HG02763 (cell line): Measurements from ENCODE around the gene RNU5D-1.
A peak's percentile ranks its signal among the peaks of the same experiment; 100 is the strongest.

Experiments used
- ATAC-seq: cut with Tn5 transposase; IDR thresholded peaks from one replicate; pipeline ENCODE4 v1.9.1; 2021; ENCODE audit warnings: mild to moderate bottlenecking, moderate library complexity; ENCODE audit not compliant: unreplicated experiment

The RNU5D-1 gene

GRCh38 chr1:44733784-44734183, 2.8 kb upstream of the RNU5D-1 start:
- no peak for ATAC-seq

- ATAC-seq: no peak
These were observed 2.4 kb upstream of the RNU5D-1 start for GRCh38 chr1:44733365-44733764.

DNA sequence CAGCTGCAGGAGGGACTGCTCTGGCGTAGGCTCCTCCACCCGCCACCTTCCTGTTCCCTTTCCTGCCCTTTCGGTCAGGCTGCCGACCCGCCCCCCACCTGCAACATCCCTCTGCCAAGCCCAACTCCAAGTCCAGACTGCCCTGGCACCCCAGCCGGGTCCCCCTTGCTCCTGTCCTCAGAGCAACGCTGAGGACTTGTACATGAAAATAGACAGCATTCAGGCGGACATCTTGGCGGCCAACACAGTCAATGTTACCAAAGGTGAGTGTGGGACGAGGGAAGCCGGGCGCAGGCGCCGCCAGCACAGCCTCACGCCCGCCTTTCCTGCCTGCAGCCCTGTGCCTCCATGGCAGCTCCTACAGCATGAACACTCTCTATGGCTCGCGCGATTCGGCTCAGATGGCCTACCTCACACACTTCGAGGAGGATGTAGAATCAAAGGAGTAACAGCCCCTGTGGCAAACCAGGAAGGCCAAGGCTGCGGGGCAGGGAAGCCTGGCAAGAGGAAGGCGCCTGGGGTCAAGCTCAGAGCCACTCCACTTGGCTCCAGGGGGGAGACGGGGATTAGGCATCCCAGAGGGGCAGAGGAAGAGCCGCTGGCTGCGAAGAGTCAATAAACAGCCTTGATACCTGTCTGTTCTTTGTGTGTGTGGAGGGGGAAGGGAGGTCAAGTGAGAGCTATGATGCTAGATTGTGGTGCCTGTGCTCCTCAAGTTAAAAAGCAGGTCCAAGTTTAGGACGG, 5.8 kb downstream of the RNU5D-1 start:
- ATAC-seq: no peak

GRCh38 chr1:44724296-44724954, 6.5 kb downstream of the RNU5D-1 start:
- ATAC-seq: no peak

- ATAC-seq: no peak
These were observed 7.3 kb downstream of the RNU5D-1 start for GRCh38 chr1:44723496-44724295.

GRCh38 chr1:44723064-44723463, 7.9 kb downstream of the RNU5D-1 start:
- ATAC-seq: no peak

DNA sequence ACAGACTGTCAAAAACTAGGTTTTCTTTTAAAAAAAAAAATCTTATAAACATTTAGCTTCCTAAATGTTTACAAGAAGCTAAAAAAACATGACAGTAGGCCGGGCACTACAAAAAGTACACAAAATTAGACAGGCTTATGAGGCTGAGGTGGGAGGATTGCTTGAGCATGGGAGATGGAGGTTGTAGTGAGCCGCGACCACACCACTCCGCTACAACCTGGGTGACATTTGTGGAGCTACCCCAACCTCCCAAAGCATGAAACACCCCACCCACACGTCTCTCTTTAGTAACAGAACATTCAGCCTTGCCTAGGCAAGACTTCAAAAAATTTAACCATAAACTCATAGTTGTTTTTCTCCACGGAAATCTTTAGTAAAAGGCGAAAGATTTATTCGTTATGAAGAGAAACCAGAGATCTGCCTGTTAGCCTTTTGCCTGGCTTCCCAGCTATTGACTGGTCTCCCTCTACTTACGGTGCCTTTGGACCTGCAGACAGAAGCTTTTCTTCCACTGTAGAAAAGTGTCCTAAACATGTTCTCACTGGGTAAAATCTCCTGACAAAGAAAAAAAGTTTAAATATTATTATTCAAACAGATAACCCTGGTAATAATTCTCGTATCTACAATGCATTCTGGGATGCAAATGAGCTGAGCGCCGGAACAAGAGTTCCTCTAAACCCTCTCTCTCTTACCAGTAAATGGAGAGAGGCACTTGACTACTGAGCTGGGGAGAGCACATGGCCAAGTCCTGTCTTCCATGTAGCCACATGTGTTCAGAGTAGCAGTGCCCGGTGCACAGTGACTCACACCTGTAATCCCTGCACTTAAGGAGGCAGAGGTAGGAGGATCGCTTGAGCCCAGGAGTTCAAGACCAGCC, 9.2 kb downstream of the RNU5D-1 start:
- peak; percentile 51 for ATAC-seq

- ATAC-seq: no peak
These were observed 10.7 kb downstream of the RNU5D-1 start for GRCh38 chr1:44720281-44720680.

DNA sequence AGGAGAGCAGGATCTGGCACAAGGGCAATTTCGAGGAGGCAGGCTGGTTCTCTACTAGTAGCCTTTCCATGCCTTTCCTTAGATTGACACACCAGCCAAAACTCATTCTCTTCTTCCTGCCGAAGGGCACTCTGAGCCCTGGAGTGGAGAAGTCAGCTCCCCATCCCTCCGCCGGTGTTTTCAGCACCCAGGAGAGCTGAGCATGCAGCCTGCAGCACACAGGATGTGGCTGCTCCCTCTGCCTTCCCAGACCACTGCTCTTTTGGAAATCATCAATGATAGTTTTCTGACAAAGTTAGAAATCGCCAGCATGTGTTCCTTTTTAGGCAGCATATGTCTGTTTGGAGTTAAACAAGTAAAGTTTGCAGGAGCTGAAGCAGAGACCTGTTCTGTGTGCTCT, 11.7 kb downstream of the RNU5D-1 start:
- ATAC-seq: no peak

DNA sequence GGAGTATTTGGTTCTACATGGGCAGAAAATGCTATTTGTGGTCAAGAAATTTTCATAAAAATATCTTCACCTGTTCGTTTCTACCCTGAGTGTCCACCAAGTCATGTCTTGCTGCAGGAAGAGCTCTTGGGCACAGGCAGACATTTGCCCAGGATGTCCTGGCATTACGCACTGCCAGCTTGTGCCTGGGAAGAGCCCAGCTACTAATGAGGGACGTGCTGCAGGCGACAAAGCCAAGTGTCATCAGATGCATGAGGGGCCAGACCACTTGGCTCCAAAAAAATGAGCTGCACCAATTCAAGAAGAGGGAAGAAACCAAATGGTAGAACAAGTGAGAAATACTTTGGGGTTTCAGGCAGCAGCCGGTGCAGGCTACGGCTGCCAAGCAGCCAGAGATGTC, 12.9 kb downstream of the RNU5D-1 start:
- no peak for ATAC-seq

GRCh38 chr1:44717653-44718052, 13.3 kb downstream of the RNU5D-1 start:
- no peak for ATAC-seq

DNA sequence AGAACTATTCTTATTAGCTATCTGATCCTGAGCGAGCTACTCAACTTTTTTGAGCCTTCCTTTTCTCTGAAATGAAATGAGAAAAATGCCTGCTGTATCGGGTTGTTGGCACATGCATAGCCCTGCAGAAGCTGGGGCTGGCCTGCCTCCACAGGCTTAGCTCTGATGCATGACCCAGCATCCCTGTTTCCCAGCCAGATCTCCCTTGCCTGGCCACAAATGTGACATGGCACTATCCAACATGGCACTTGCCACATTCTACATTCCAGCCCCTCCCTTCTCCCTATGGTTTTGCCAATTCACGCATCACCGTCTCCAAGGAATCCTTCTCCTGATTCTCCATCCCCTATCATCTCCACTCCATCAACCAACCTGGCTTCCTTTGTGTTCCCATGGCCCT, 13.8 kb downstream of the RNU5D-1 start:
- ATAC-seq: no peak

DNA sequence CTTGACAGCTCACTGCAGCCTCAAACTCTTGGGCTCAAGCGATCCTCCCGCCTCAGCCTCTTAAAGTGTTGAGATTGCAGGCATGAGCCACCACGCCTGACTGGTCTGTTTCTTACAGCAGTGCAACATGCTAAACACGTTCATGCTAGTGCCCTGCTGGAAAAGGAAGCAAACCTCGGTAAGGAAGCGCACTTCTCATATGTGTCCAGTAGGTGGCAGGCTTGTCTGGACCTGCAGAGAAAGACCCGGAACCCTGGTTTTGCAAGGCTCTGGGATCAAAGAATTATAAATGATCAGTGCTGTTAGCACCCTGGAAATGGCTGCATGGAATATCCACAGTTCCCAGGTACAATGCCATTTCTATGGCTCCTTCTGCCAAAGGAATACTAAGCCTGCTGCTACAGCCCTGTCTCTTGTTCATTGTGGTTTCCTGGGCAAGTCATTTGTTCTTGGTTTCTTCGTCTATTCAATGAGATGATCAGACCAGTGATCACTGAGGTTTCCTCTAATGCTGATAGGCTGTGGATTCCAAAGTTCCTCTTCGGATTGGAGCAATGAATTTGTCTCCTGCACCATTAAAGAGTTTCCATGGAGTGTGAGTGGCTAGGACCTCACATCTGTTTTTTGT, 15.9 kb downstream of the RNU5D-1 start:
- no peak for ATAC-seq

DNA sequence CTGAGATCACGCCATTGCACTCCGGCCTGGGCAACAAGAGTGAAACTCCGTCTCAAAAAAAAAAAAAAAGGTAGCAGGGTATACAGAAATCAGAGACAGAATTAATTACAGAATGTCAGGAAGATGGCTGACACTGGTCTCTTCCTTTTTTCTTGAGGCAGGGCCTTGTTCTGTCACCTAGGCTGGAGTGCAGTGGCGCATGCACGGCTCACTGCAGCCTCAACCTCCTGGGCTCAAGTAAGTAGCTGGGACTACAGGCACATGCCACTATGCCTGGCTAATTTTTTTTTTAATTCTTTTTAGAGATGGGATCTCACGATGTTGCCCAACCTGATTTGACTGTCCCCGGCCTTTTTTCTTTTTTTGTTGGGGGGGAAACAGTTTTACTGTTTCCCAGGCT, 16.4 kb downstream of the RNU5D-1 start:
- no peak for ATAC-seq

DNA sequence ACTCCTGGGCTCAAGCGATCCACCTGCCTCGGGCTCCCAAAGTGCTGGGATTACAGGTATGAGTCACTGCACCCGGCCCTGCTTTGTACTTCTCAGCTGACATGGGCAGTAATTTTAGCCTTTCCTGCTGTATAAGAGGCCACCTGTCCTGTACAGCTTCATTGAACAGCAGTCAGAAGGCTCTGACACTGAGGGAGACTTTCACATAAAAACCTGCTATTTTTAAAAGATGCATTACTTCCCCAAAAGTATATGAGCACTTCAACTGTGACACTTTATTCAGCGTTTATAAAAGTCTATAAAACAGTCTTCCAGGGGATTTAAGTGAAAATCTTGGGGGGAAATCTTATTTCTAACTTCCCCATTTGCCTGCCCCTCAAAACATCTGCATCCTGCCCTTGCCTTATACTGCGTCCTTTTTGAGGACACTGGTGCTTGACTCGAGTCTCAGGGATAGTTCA, 17.6 kb downstream of the RNU5D-1 start:
- ATAC-seq: peak; percentile 50

- no peak for ATAC-seq
These were observed 22.8 kb downstream of the RNU5D-1 start for GRCh38 chr1:44707959-44708831.

DNA sequence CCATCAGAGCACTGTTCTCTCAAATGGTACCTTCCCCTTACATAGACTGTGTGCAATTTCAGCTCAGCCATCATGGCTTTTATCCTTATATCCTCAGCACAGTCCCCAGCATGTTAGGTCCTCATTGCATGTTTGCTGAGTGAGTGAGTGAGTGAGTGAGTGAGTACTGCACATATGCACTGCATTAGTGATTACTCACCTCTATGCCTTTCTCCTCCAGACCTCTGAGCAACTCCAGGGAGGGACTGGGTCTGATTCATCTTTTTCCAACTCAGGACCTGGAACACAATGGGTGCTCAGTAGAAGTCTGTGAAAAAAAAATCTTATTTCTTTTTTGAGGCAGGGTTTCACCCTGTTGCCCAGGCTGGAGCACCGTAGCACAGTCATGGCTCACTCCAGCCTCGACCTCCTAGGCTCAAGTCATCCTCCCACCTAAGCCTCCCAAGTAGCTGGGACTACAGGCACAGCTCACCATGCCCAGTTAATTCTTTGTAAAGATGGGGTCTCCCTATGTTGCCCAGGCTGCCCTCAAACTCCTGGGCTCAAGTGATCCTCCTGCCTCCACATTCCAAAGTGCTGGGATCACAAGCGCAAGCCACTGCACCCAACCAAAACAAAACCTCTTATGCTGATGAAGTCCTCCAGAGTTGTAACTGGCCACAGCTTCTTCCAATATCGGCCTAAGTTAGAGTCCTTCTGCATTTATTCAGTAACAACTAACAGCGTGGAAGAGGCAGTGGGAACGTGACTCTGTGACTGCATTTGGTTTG, 23.7 kb downstream of the RNU5D-1 start:
- no peak for ATAC-seq

DNA sequence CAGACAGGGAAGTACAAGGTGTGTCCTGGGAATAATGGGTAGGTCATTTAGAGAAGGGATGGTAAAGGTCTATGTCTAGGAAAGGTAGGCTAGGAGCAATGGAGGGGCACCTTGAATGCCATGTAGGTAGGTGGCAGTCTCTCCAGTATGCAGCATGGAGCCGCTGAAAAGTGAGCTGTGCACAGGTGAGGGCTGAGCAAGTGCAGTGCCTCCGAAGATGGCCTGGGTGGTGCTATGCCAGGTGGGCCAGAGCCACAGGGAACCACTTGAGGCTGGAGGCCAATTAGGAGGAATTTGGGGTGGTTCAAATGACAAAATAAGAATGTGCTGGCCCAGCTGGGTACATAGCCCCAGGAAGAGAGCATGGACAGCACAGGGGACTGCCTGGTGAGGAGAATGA, 25.0 kb downstream of the RNU5D-1 start:
- ATAC-seq: no peak

DNA sequence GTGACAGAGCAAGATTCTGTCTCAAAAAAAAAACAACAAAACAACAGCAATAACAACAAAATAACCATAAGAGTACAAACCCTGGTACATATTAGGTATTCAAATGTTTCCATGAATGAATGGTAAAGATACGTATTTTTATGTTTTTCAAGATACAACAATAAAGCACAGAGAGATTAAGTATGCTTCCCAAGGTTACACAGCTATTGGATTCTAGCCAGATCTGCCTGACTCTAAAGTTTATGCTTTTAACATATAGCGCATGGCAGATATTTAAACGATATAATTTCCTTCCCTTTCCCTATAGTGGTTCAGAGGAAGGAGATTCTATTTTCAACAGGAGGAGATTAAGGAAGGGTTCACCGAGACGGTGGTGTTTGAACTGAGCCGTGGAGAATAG, 25.5 kb downstream of the RNU5D-1 start:
- ATAC-seq: no peak
